HCT116 (cell line): ENCODE measurements around the gene IGFBP4. TPM values are rescaled to one million over a fixed set of nuclear protein-coding genes. Genes with fewer than 3 reads are reported as not detected.

Source experiments
- ATAC-seq: fragments of 200-7000 bp; cut with Tn5 transposase; 2 replicates; pipeline ENCODE4 v1.9.1; 2020; ENCODE audit warnings: mild to moderate bottlenecking, moderate library complexity
- BruUV-seq: library from RNA; stranded (reverse); fragments of 400-500 nt; replicated peaks from 2 replicates; lab custom pipeline; 2021; lab: Mats Ljungman, UMichigan
- CTCF ChIA-PET: fragments of 300-600 bp; sonication (Branson Sonifier 250); formaldehyde crosslinking; loops from one replicate; lab custom pipeline; 2021; ENCODE audit warnings: antibody characterized with exemption; lab: Charles Lee
- POLR2A ChIA-PET: fragments of 300-600, 350-600 bp; sonication (Branson Sonifier 250); formaldehyde crosslinking; loops from one replicate; lab custom pipeline; 2021; ENCODE audit warnings: antibody characterized with exemption; lab: Charles Lee
- RAD21 ChIA-PET, 2 experiments: fragments of 300-600 bp; sonication (Branson Sonifier 250); formaldehyde crosslinking; loops; one replicate each; lab custom pipeline; 2023; ENCODE audit warnings: low total read pairs in 2 of 2; ENCODE audit not compliant: uncharacterized antibody in 2 of 2, unreplicated experiment in 2 of 2, low non-redundant PET in 1 of 2; lab: Charles Lee
- DNase-seq: peaks from one replicate; pipeline ENCODE4 v3.0.0-alpha.2; 2010; ENCODE audit warnings: low read depth, low spot score
- H2AFZ ChIP-seq: fragments of 200-600 bp; shearing (Covaris generic), sonication (generic); 2 replicates; pipeline ENCODE4 v1.6.1; 2017; ENCODE audit warnings: low read depth, mixed run types, mixed read lengths, antibody characterized with exemption, low read length; ENCODE audit not compliant: poor library complexity, severe bottlenecking
- H3K27ac ChIP-seq: 2 replicates; pipeline ENCODE4 v1.5.1; 2012; ENCODE audit warnings: low read depth, low read length
- H3K27me3 ChIP-seq: fragments of 200-600 bp; sonication (generic); 2 replicates; pipeline ENCODE4 v1.6.1; 2016; ENCODE audit warnings: mixed run types, low read length, mixed read lengths; ENCODE audit not compliant: insufficient read depth
- H3K36me3 ChIP-seq, 2 experiments: fragments of 200-500 bp in 1 of 2; fragments of 200-600 bp in 1 of 2; sonication (Bioruptor generic) in 1 of 2; sonication (generic) in 1 of 2; 2 replicates each; pipeline versions ENCODE4 v1.5.1 to v1.6.1; 2014 to 2016; ENCODE audit warnings: low read length in 2 of 2, inconsistent platforms in 1 of 2, mixed read lengths in 1 of 2, mixed run types in 1 of 2; ENCODE audit not compliant: insufficient read depth in 2 of 2, control insufficient read depth in 1 of 2
- H3K4me1 ChIP-seq, 2 experiments: fragments of 200-600 bp in 1 of 2; sonication (generic) in 1 of 2; 2 replicates each; pipeline versions ENCODE4 v1.5.1 to v1.6.1; 2012 to 2017; ENCODE audit warnings: low read length in 2 of 2, inconsistent platforms in 1 of 2, mild to moderate bottlenecking in 1 of 2, mixed read lengths in 1 of 2, mixed run types in 1 of 2, moderate library complexity in 1 of 2; ENCODE audit not compliant: insufficient read depth in 2 of 2, control insufficient read depth in 1 of 2
- H3K4me2 ChIP-seq: fragments of 200-600 bp; sonication (generic); 2 replicates; pipeline ENCODE4 v1.6.1; 2017; ENCODE audit warnings: mixed run types, low read length, mixed read lengths
- H3K4me3 ChIP-seq, 2 experiments: fragments of 200-600 bp in 1 of 2; sonication (generic) in 1 of 2; replicated peaks in 1 of 2; 2 replicates each; pipeline ENCODE4 v1.5.1; 2011 to 2016; ENCODE audit warnings: low read length in 2 of 2, control low read depth in 1 of 2, low read depth in 1 of 2, mild to moderate bottlenecking in 1 of 2, mixed read lengths in 1 of 2, mixed run types in 1 of 2
- H3K79me2 ChIP-seq: fragments of 200-600 bp; sonication (generic); 2 replicates; pipeline ENCODE4 v1.6.1; 2017; ENCODE audit warnings: mild to moderate bottlenecking, mixed run types, low read length, moderate library complexity, mixed read lengths; ENCODE audit not compliant: insufficient read depth
- H3K9ac ChIP-seq: fragments of 200-600 bp; sonication (generic); 2 replicates; pipeline ENCODE4 v1.6.1; 2016; ENCODE audit warnings: low read length, mixed read lengths
- H3K9me2 ChIP-seq: fragments of 200-600 bp; sonication (generic), shearing (Covaris generic); 2 replicates; pipeline ENCODE4 v1.6.1; 2017; ENCODE audit warnings: mixed run types, mild to moderate bottlenecking, moderate library complexity; ENCODE audit not compliant: insufficient read depth
- H3K9me3 ChIP-seq, 2 experiments: fragments of 200-500 bp in 1 of 2; fragments of 200-600 bp in 1 of 2; sonication (Bioruptor generic) in 1 of 2; sonication (generic) in 1 of 2; 2 replicates each; pipeline ENCODE4 v1.6.1; 2014 to 2017; ENCODE audit warnings: low read length in 2 of 2, mixed read lengths in 2 of 2, inconsistent platforms in 1 of 2, low read depth in 1 of 2, mild to moderate bottlenecking in 1 of 2, mixed run types in 1 of 2, moderate library complexity in 1 of 2; ENCODE audit not compliant: control insufficient read depth in 1 of 2, insufficient read depth in 1 of 2
- H4K20me1 ChIP-seq: fragments of 200-600 bp; sonication (generic), shearing (Covaris generic); 2 replicates; pipeline ENCODE4 v1.6.1; 2017; ENCODE audit warnings: mixed run types, mild to moderate bottlenecking, moderate library complexity; ENCODE audit not compliant: insufficient read depth
- CBX3 ChIP-seq: IDR thresholded peaks from 2 replicates; pipeline ENCODE4 v1.6.1; 2012; ENCODE audit warnings: low read depth
- EGR1 ChIP-seq: IDR thresholded peaks from 2 replicates; pipeline ENCODE4 v1.6.1; 2012; ENCODE audit warnings: low read depth
- ELF1 ChIP-seq: IDR thresholded peaks from 2 replicates; pipeline ENCODE4 v1.6.1; 2012; ENCODE audit warnings: low read depth, borderline replicate concordance
- EZH2 ChIP-seq: fragments of 200-600 bp; sonication (generic); IDR thresholded peaks from 2 replicates; pipeline ENCODE4 v1.6.1; 2017; ENCODE audit warnings: antibody characterized with exemption, mixed run types
- EZH2phosphoT487 ChIP-seq: fragments of 200-600 bp; IDR thresholded peaks from 2 replicates; pipeline ENCODE4 v1.6.1; 2018; ENCODE audit warnings: antibody characterized with exemption, borderline replicate concordance
- FOSL1 ChIP-seq: IDR thresholded peaks from 2 replicates; pipeline ENCODE4 v1.6.1; 2012; ENCODE audit warnings: low read depth
- MAX ChIP-seq: IDR thresholded peaks from 2 replicates; pipeline ENCODE4 v1.6.1; 2012
- SIN3A ChIP-seq: IDR thresholded peaks from 2 replicates; pipeline ENCODE4 v1.6.1; 2012; ENCODE audit warnings: low read depth
- SRF ChIP-seq: IDR thresholded peaks from 2 replicates; pipeline ENCODE4 v1.6.1; 2012; ENCODE audit warnings: low read depth
- TCF7L2 ChIP-seq: IDR thresholded peaks from 2 replicates; pipeline ENCODE4 v1.7.0; 2011; ENCODE audit warnings: borderline replicate concordance, inconsistent platforms; ENCODE audit not compliant: insufficient read depth, insufficient read length; ENCODE audit errors: extremely low read depth
- ZBTB33 ChIP-seq: IDR thresholded peaks from 2 replicates; pipeline ENCODE4 v1.6.1; 2011; ENCODE audit warnings: mild to moderate bottlenecking, low read length, moderate library complexity; ENCODE audit not compliant: insufficient replicate concordance; ENCODE audit errors: extremely low read depth
- ZNF274 ChIP-seq: fragments of 200-500 bp; sonication (Bioruptor generic); IDR thresholded peaks from 2 replicates; pipeline ENCODE4 v1.6.1; 2014; ENCODE audit warnings: mild to moderate bottlenecking, low read depth, low read length, inconsistent platforms
- intact Hi-C: fragments of 100-400 bp; cut with micrococcal nuclease; formaldehyde crosslinking; loops from 2 replicates; pipeline ENCODE4 v1.10.0; 2022
- total RNA-seq: library from RNA; stranded (reverse); gene quantifications from one replicate; pipeline ENCODE4 v1.2.1, GENCODE V29; 2021; ENCODE audit not compliant: unreplicated experiment

Gene IGFBP4
- total RNA-seq, 1 experiment from 2014 or later, result 2.0 TPM

- Histone ChIP-seq H3K27me3 (no peaks in the 10 kb centered on the region), H3K9me3 (no peaks in the 10 kb centered on the region), H2AFZ (no peak overlapping the region), H3K9me2 (no peaks in the 10 kb centered on the region), H4K20me1 (no peaks in the 10 kb centered on the region), H3K27ac (no peak overlapping the region), H3K4me3 (no peak overlapping the region), H3K36me3 (no peaks in the 10 kb centered on the region), H3K4me1 (peaks cover 0 to 29% of the 10 kb centered on the region in 2 experiments; a peak in 2 of 4 replicates), H3K9ac (no peak overlapping the region), H3K79me2 (no peaks in the 10 kb centered on the region), H3K4me2 (peak overlapping the region; percentile 33)
- DNase-seq (no peak), ATAC-seq (no peak)
- intact Hi-C loops, result no loop called here
- CTCF ChIA-PET, result no interaction called here
- RAD21 ChIA-PET, result no interaction called here
- TF ChIP-seq EZH2 (no peak), FOSL1 (0 out of 2 replicates have a peak, but pooled peaks have one; percentile 39)
- POLR2A ChIA-PET, result no interaction called here
- BruUV-seq, result no TSS peak
Measured at GRCh38 chr17:40452216-40452787, 9.1 kb downstream of the IGFBP4 start.

- TF ChIP-seq SRF (no peak), CBX3 (no peak), EGR1 (no peak), ZBTB33 (no peak), MAX (no peak), TCF7L2 (no peak), EZH2phosphoT487 (no peak), ZNF274 (no peak), SIN3A (no peak), ELF1 (no peak)
- intact Hi-C loops, result no loop called here
- DNase-seq, result no peak
- Histone ChIP-seq H3K27ac (no peak overlapping the region), H3K4me2 (peak overlapping the region; percentile 33), H3K9me3 (no peaks in the 10 kb centered on the region), H3K9ac (no peak overlapping the region), H3K4me3 (no peak overlapping the region), H3K36me3 (no peaks in the 10 kb centered on the region), H3K27me3 (no peaks in the 10 kb centered on the region), H2AFZ (no peak overlapping the region), H3K79me2 (no peaks in the 10 kb centered on the region), H3K4me1 (peaks cover 0 to 32% of the 10 kb centered on the region in 2 experiments; a peak in 2 of 4 replicates), H4K20me1 (no peaks in the 10 kb centered on the region), H3K9me2 (no peaks in the 10 kb centered on the region)
- no TSS peak for BruUV-seq
- ChIA-PET POLR2A (no interaction called here), RAD21 (no interaction called here), CTCF (no interaction called here)
- no peak for ATAC-seq
Measured at GRCh38 chr17:40452921-40453378, 9.7 kb downstream of the IGFBP4 start.
